Measurements from ENCODE around the gene MSN. TPM values are rescaled to one million over a fixed set of nuclear protein-coding genes. Genes with fewer than 3 reads are reported as not detected.
"Not testable (repeated sequence)": the region's sequence is repeated elsewhere in the genome, so short reads cannot be mapped to it uniquely, and the experiment has no call there.

MSN gene
- total and polyA plus RNA-seq, 4 donors = 128 to 532 (median 267) TPM

- 77 to 78% methylated on average over 6 of the region's 6 CpGs for WGBS, 2 donors
- ATAC-seq (ENCODE audit: low FRiP score) = no peak
These were observed 83.4 kb downstream of the MSN start for GRCh38 chrX:65750674-65751469.

DNA sequence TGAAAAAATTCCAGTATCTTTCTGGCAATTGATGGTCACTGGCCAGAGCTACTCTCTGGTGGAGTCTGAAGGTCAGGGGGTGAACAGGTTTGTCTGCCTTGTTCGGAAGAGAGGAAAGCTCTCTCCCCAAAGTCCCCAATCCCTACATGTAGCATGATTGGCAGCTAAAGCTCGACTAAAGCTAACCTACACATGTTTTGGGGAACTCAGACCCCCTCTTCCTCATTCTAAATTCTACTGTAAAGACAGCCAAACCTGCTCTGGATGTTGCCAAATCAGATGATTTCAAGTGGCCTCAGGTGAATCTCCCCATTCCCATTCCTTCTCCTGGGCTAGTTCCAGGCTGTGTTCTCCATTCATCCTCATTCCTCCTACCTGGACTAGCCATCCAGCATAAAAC is 84.1 kb downstream of the MSN start:
- Histone ChIP-seq H3K9me3 (ENCODE audit: control insufficient read depth, low read length) (no peaks in the 10 kb centered on the region), H3K36me3 (ENCODE audit: control insufficient read depth in 1 of 2, insufficient read depth in 2 of 2, low read length in 1 of 2) (no peaks in the 10 kb centered on the region), H3K27me3 (ENCODE audit: control insufficient read depth in 1 of 2, insufficient read depth in 2 of 2, low read length in 1 of 2) (no peaks in the 10 kb centered on the region), H3K4me1 (ENCODE audit: control insufficient read depth in 1 of 2, insufficient read depth in 2 of 2, low read length in 2 of 2) (no peaks in the 10 kb centered on the region), H3K4me3 (ENCODE audit: low read length in 2 of 2) (no peak overlapping the region), H3K27ac (ENCODE audit: low read depth in 1 of 2, low read length in 2 of 2) (no peak overlapping the region)
- WGBS, 2 donors = 74 to 93% methylated on average over 2 of the region's 2 CpGs
- ATAC-seq (ENCODE audit: low FRiP score) (no peak), DNase-seq (no peak)
- intact Hi-C loops (cut with DNase I) = no loop called here

More at GRCh38 chrX:65750674-65751469, 83.4 kb downstream of the MSN start:
- H3K4me3 ChIP-seq (ENCODE audit: low read length in 2 of 2) = no peak overlapping the region
- H3K4me1 ChIP-seq (ENCODE audit: control insufficient read depth in 1 of 2, insufficient read depth in 2 of 2, low read length in 2 of 2) = no peaks in the 10 kb centered on the region
- H3K9me3 ChIP-seq (ENCODE audit: control insufficient read depth, low read length) = no peaks in the 10 kb centered on the region
- no peak overlapping the region for H3K27ac ChIP-seq (ENCODE audit: low read depth in 1 of 2, low read length in 2 of 2)
- no peaks in the 10 kb centered on the region for H3K27me3 ChIP-seq (ENCODE audit: control insufficient read depth in 1 of 2, insufficient read depth in 2 of 2, low read length in 1 of 2)
- intact Hi-C loops (cut with DNase I) = no loop called here
- H3K36me3 ChIP-seq (ENCODE audit: control insufficient read depth in 1 of 2, insufficient read depth in 2 of 2, low read length in 1 of 2) = no peaks in the 10 kb centered on the region
- no peak for DNase-seq

GRCh38 chrX:65752294-65752693 is 84.8 kb downstream of the MSN start:
- Histone ChIP-seq H3K9me3 (ENCODE audit: control insufficient read depth, low read length) (no peaks in the 10 kb centered on the region), H3K36me3 (ENCODE audit: control insufficient read depth in 1 of 2, insufficient read depth in 2 of 2, low read length in 1 of 2) (no peaks in the 10 kb centered on the region), H3K4me3 (ENCODE audit: low read length in 2 of 2) (no peak overlapping the region), H3K27me3 (ENCODE audit: control insufficient read depth in 1 of 2, insufficient read depth in 2 of 2, low read length in 1 of 2) (no peaks in the 10 kb centered on the region), H3K4me1 (ENCODE audit: control insufficient read depth in 1 of 2, insufficient read depth in 2 of 2, low read length in 2 of 2) (no peaks in the 10 kb centered on the region), H3K27ac (ENCODE audit: low read depth in 1 of 2, low read length in 2 of 2) (no peak overlapping the region)
- 58 to 86% methylated on average over 3 of the region's 3 CpGs for WGBS, 2 donors
- ATAC-seq (ENCODE audit: low FRiP score) = no peak
- DNase-seq = no peak
- intact Hi-C loops (cut with DNase I) = no loop called here

DNA sequence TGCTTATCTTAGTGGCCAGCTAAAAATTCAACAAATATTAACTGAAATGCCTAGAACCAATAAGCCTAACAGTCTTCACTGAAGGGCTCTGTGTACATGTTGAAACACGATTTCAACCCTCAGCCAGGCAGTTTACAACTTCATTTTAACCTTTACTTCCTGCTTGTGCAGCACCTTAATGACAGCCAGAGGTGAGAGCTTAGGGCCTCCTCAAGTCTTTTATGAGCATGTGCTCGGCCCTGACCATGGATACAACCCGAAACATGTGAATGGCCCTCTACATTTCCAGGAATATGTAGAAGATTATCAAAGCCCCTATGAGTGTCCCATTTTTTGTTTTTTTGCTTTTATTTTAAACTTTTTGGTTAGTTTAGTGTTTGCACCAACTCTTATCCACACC is 88.3 kb downstream of the MSN start:
- WGBS, 2 donors = 56 to 71% methylated on average over 3 of the region's 3 CpGs
- intact Hi-C loops (cut with DNase I) = no loop called here
- Histone ChIP-seq H3K36me3 (ENCODE audit: control insufficient read depth in 1 of 2, insufficient read depth in 2 of 2, low read length in 1 of 2) (no peaks in the 10 kb centered on the region), H3K27ac (ENCODE audit: low read depth in 1 of 2, low read length in 2 of 2) (no peak overlapping the region), H3K9me3 (ENCODE audit: control insufficient read depth, low read length) (no peaks in the 10 kb centered on the region), H3K27me3 (ENCODE audit: control insufficient read depth in 1 of 2, insufficient read depth in 2 of 2, low read length in 1 of 2) (no peaks in the 10 kb centered on the region), H3K4me3 (ENCODE audit: low read length in 2 of 2) (no peak overlapping the region), H3K4me1 (ENCODE audit: control insufficient read depth in 1 of 2, insufficient read depth in 2 of 2, low read length in 2 of 2) (no peaks in the 10 kb centered on the region)
- DNase-seq (no peak), ATAC-seq (ENCODE audit: low FRiP score) (no peak)

- DNase-seq (no peak), ATAC-seq (ENCODE audit: low FRiP score) (no peak)
- intact Hi-C loops (cut with DNase I) = no loop called here
- Histone ChIP-seq H3K4me1 (ENCODE audit: control insufficient read depth in 1 of 2, insufficient read depth in 2 of 2, low read length in 2 of 2) (no peaks in the 10 kb centered on the region), H3K9me3 (ENCODE audit: control insufficient read depth, low read length) (no peaks in the 10 kb centered on the region), H3K36me3 (ENCODE audit: control insufficient read depth in 1 of 2, insufficient read depth in 2 of 2, low read length in 1 of 2) (no peaks in the 10 kb centered on the region), H3K4me3 (ENCODE audit: low read length in 2 of 2) (no peak overlapping the region), H3K27ac (ENCODE audit: low read depth in 1 of 2, low read length in 2 of 2) (no peak overlapping the region), H3K27me3 (ENCODE audit: control insufficient read depth in 1 of 2, insufficient read depth in 2 of 2, low read length in 1 of 2) (no peaks in the 10 kb centered on the region)
- 77 to 93% methylated on average over 3 of the region's 3 CpGs for WGBS, 2 donors
These were observed 90.5 kb downstream of the MSN start for GRCh38 chrX:65757943-65758342.

DNA sequence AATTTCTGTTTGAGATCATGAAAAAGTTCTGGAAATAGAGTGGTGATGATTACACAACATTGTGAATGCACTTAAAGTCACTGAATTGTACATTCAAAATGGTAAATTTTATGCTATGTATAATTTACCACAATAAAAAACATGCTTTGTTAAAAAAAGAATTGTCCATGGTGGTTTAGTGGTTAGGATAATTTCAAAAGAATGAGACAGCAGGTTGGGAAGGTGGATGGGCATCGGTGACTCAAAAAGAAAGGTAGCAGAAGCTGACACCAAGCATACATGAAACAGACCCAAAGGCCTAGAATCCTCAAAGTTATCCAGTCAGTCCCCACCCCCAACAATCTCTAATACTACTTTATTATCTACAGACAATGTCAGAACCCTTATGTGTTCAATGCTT is 91.1 kb downstream of the MSN start:
- no peaks in the 10 kb centered on the region for H3K27me3 ChIP-seq (ENCODE audit: control insufficient read depth in 1 of 2, insufficient read depth in 2 of 2, low read length in 1 of 2)
- H3K36me3 ChIP-seq (ENCODE audit: control insufficient read depth in 1 of 2, insufficient read depth in 2 of 2, low read length in 1 of 2) = no peaks in the 10 kb centered on the region
- intact Hi-C loops (cut with DNase I) = no loop called here
- H3K4me3 ChIP-seq (ENCODE audit: low read length in 2 of 2) = no peak overlapping the region
- no peak overlapping the region for H3K27ac ChIP-seq (ENCODE audit: low read depth in 1 of 2, low read length in 2 of 2)
- 88 to 100% methylated on average over 1 of the region's 1 CpG for WGBS, 2 donors
- DNase-seq (no peak), ATAC-seq (ENCODE audit: low FRiP score) (no peak)
- no peaks in the 10 kb centered on the region for H3K9me3 ChIP-seq (ENCODE audit: control insufficient read depth, low read length)
- H3K4me1 ChIP-seq (ENCODE audit: control insufficient read depth in 1 of 2, insufficient read depth in 2 of 2, low read length in 2 of 2) = no peaks in the 10 kb centered on the region

DNA sequence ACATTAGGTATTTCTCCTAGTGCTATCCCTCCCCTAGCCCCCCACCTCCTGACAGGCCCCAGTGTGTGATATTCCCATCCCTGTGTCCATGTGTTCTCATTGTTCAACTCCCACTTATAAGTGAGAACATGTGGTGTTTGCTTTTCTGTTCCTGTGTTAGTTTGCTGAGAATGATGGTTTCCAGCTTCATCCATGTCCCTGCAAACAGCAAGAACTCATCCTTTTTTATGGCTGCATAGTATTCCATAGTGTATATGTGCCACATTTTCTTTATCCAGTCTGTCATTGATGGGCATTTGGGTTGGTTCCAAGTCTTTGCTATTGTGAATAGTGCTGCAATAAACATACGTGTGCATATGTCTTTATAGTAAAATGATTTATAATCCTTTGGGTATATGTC is 92.1 kb downstream of the MSN start:
- H3K4me1 ChIP-seq (ENCODE audit: control insufficient read depth in 1 of 2, insufficient read depth in 2 of 2, low read length in 2 of 2); H3K27me3 ChIP-seq (ENCODE audit: control insufficient read depth in 1 of 2, insufficient read depth in 2 of 2, low read length in 1 of 2); H3K27ac ChIP-seq (ENCODE audit: low read depth in 1 of 2, low read length in 2 of 2); ATAC-seq (ENCODE audit: low FRiP score); DNase-seq; intact Hi-C loops (cut with DNase I); H3K4me3 ChIP-seq (ENCODE audit: low read length in 2 of 2); H3K9me3 ChIP-seq (ENCODE audit: control insufficient read depth, low read length); H3K36me3 ChIP-seq (ENCODE audit: control insufficient read depth in 1 of 2, insufficient read depth in 2 of 2, low read length in 1 of 2): not testable (repeated sequence)
- WGBS, 2 donors = 73 to 80% methylated on average over 1 of the region's 1 CpG

- no peaks in the 10 kb centered on the region for H3K36me3 ChIP-seq (ENCODE audit: control insufficient read depth in 1 of 2, insufficient read depth in 2 of 2, low read length in 1 of 2)
- intact Hi-C loops (cut with DNase I) = no loop called here
- ATAC-seq (ENCODE audit: low FRiP score) (no peak), DNase-seq (no peak)
- H3K27me3 ChIP-seq (ENCODE audit: control insufficient read depth in 1 of 2, insufficient read depth in 2 of 2, low read length in 1 of 2) = no peaks in the 10 kb centered on the region
- 59 to 84% methylated on average over 3 of the region's 3 CpGs for WGBS, 2 donors
- no peaks in the 10 kb centered on the region for H3K9me3 ChIP-seq (ENCODE audit: control insufficient read depth, low read length)
- no peaks in the 10 kb centered on the region for H3K4me1 ChIP-seq (ENCODE audit: control insufficient read depth in 1 of 2, insufficient read depth in 2 of 2, low read length in 2 of 2)
- H3K4me3 ChIP-seq (ENCODE audit: low read length in 2 of 2) = no peak overlapping the region
- no peak overlapping the region for H3K27ac ChIP-seq (ENCODE audit: low read depth in 1 of 2, low read length in 2 of 2)
These were observed 102.3 kb downstream of the MSN start for GRCh38 chrX:65769564-65770292.

- Histone ChIP-seq H3K36me3 (ENCODE audit: control insufficient read depth in 1 of 2, insufficient read depth in 2 of 2, low read length in 1 of 2) (no peaks in the 10 kb centered on the region), H3K27me3 (ENCODE audit: control insufficient read depth in 1 of 2, insufficient read depth in 2 of 2, low read length in 1 of 2) (no peaks in the 10 kb centered on the region), H3K9me3 (ENCODE audit: control insufficient read depth, low read length) (no peaks in the 10 kb centered on the region), H3K27ac (ENCODE audit: low read depth in 1 of 2, low read length in 2 of 2) (no peak overlapping the region), H3K4me3 (ENCODE audit: low read length in 2 of 2) (no peak overlapping the region), H3K4me1 (ENCODE audit: control insufficient read depth in 1 of 2, insufficient read depth in 2 of 2, low read length in 2 of 2) (no peaks in the 10 kb centered on the region)
- ATAC-seq (ENCODE audit: low FRiP score) (no peak), DNase-seq (no peak)
- WGBS, 2 donors = 55 to 81% methylated on average over 5 of the region's 5 CpGs
- intact Hi-C loops (cut with DNase I) = no loop called here
These were observed 105.4 kb downstream of the MSN start for GRCh38 chrX:65772842-65773241.
